ENCODE results near the gene UBE2E1. TPM values are rescaled to one million over a fixed set of nuclear protein-coding genes. Genes with fewer than 3 reads are reported as not detected.

Gene UBE2E1
- total RNA-seq, 1 donor from 2014 or later, result 124 TPM

GRCh38 chr3:23884481-23884880, 78.7 kb downstream of the UBE2E1 start:
- Histone ChIP-seq H3K4me3 (no peak overlapping the region), H3K9me3 (no peaks in the 10 kb centered on the region), H3K36me3 (no peaks in the 10 kb centered on the region), H3K27ac (no peak overlapping the region), H3K4me1 (peaks cover 9% of the 10 kb centered on the region), H3K27me3 (no peaks in the 10 kb centered on the region)
- no peak for DNase-seq (ENCODE audit: extremely low spot score in 2 of 2)
- no peak for TF ChIP-seq POLR2A (IDR thresholded peaks at IDR 0.05)
- no peak for TF ChIP-seq CTCF (IDR thresholded peaks at IDR 0.05)
- TF ChIP-seq POLR2AphosphoS5 (IDR thresholded peaks at IDR 0.05; ENCODE audit: insufficient read depth in 1 of 2, low read depth in 1 of 2), result no peak
- intact Hi-C loops (cut with DNase I), result no loop called here

GRCh38 chr3:23885210-23885609, 79.5 kb downstream of the UBE2E1 start:
- H3K9me3 ChIP-seq, result no peaks in the 10 kb centered on the region
- DNase-seq (ENCODE audit: extremely low spot score in 2 of 2), result no peak
- H3K4me1 ChIP-seq, result peaks cover 12% of the 10 kb centered on the region
- no peak for TF ChIP-seq POLR2A (IDR thresholded peaks at IDR 0.05)
- TF ChIP-seq POLR2AphosphoS5 (IDR thresholded peaks at IDR 0.05; ENCODE audit: insufficient read depth in 1 of 2, low read depth in 1 of 2), result no peak
- no peak for TF ChIP-seq CTCF (IDR thresholded peaks at IDR 0.05)
- peaks cover 0 to 3% of the 10 kb centered on the region in 2 donors for H3K36me3 ChIP-seq
- no peak overlapping the region for H3K27ac ChIP-seq
- H3K4me3 ChIP-seq, result no peak overlapping the region
- H3K27me3 ChIP-seq, result no peaks in the 10 kb centered on the region
- intact Hi-C loops (cut with DNase I), result no loop called here

GRCh38 chr3:23886311-23886710, 80.6 kb downstream of the UBE2E1 start:
- TF ChIP-seq POLR2A (IDR thresholded peaks at IDR 0.05) (no peak), CTCF (IDR thresholded peaks at IDR 0.05) (no peak), POLR2AphosphoS5 (IDR thresholded peaks at IDR 0.05; ENCODE audit: insufficient read depth in 1 of 2, low read depth in 1 of 2) (no peak)
- peaks cover 5% of the 10 kb centered on the region for H3K4me1 ChIP-seq
- no peak for DNase-seq (ENCODE audit: extremely low spot score in 2 of 2)
- no peaks in the 10 kb centered on the region for H3K27me3 ChIP-seq
- intact Hi-C loops (cut with DNase I), result no loop called here
- H3K4me3 ChIP-seq, result no peak overlapping the region
- no peak overlapping the region for H3K27ac ChIP-seq
- H3K36me3 ChIP-seq, result peaks cover 0 to 5% of the 10 kb centered on the region in 2 donors
- no peaks in the 10 kb centered on the region for H3K9me3 ChIP-seq

- peaks cover 0 to 5% of the 10 kb centered on the region in 2 donors for H3K36me3 ChIP-seq
- intact Hi-C loops (cut with DNase I), result no loop called here
- H3K9me3 ChIP-seq, result no peaks in the 10 kb centered on the region
- TF ChIP-seq POLR2A (IDR thresholded peaks at IDR 0.05), result no peak
- TF ChIP-seq CTCF (IDR thresholded peaks at IDR 0.05), result peak; percentile 47 to 70 (median 64)
- no peak for TF ChIP-seq POLR2AphosphoS5 (IDR thresholded peaks at IDR 0.05; ENCODE audit: insufficient read depth in 1 of 2, low read depth in 1 of 2)
- H3K27me3 ChIP-seq, result no peaks in the 10 kb centered on the region
- no peak for DNase-seq (ENCODE audit: extremely low spot score in 2 of 2)
- H3K4me3 ChIP-seq, result no peak overlapping the region
- H3K27ac ChIP-seq, result no peak overlapping the region
- H3K4me1 ChIP-seq, result peaks cover 5% of the 10 kb centered on the region
These were observed 83.0 kb downstream of the UBE2E1 start for GRCh38 chr3:23888617-23889228.

- Histone ChIP-seq H3K4me1 (peaks cover 5% of the 10 kb centered on the region), H3K36me3 (peaks cover 0 to 5% of the 10 kb centered on the region in 2 donors), H3K9me3 (no peaks in the 10 kb centered on the region), H3K27ac (no peak overlapping the region), H3K4me3 (no peak overlapping the region), H3K27me3 (no peaks in the 10 kb centered on the region)
- intact Hi-C loops (cut with DNase I), result no loop called here
- TF ChIP-seq CTCF (IDR thresholded peaks at IDR 0.05) (no peak), POLR2A (IDR thresholded peaks at IDR 0.05) (no peak), POLR2AphosphoS5 (IDR thresholded peaks at IDR 0.05; ENCODE audit: insufficient read depth in 1 of 2, low read depth in 1 of 2) (no peak)
- no peak for DNase-seq (ENCODE audit: extremely low spot score in 2 of 2)
These were observed 83.6 kb downstream of the UBE2E1 start for GRCh38 chr3:23889386-23889785.
